ENCODE data around the gene SDK2. TPM values are rescaled to one million over a fixed set of nuclear protein-coding genes. Genes with fewer than 3 reads are reported as not detected.

The SDK2 gene
- polyA plus RNA-seq, 1 experiment, result 0.04 TPM

- Histone ChIP-seq H3K36me3 (ENCODE audit: control insufficient read depth, insufficient read depth, low read length) (no peaks in the 10 kb centered on the region), H3K4me3 (ENCODE audit: low read depth, low read length) (no peak overlapping the region), H3K27me3 (ENCODE audit: control insufficient read depth, insufficient read depth, low read length) (no peaks in the 10 kb centered on the region; the same call in 1 of the 2 replicates)
- TF ChIP-seq, protein P1, sequence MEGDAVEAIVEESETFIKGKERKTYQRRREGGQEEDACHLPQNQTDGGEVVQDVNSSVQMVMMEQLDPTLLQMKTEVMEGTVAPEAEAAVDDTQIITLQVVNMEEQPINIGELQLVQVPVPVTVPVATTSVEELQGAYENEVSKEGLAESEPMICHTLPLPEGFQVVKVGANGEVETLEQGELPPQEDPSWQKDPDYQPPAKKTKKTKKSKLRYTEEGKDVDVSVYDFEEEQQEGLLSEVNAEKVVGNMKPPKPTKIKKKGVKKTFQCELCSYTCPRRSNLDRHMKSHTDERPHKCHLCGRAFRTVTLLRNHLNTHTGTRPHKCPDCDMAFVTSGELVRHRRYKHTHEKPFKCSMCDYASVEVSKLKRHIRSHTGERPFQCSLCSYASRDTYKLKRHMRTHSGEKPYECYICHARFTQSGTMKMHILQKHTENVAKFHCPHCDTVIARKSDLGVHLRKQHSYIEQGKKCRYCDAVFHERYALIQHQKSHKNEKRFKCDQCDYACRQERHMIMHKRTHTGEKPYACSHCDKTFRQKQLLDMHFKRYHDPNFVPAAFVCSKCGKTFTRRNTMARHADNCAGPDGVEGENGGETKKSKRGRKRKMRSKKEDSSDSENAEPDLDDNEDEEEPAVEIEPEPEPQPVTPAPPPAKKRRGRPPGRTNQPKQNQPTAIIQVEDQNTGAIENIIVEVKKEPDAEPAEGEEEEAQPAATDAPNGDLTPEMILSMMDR (IDR thresholded peaks at IDR 0.05; ENCODE audit: insufficient read depth, low read depth, low read length), result no peak
- ChIA-PET POLR2A (no interaction called here), CTCF (interaction anchor here (1.1 kb wide), 1 partner anchor 27 kb away, joined by 3 read pairs; no protein-coding TSS in a partner anchor)
- DNase-seq (ENCODE audit: low read depth), result no peak
These were observed 247.6 kb downstream of the SDK2 start for GRCh38 chr17:73396431-73397277.

GRCh38 chr17:73394512-73395450 is 249.5 kb downstream of the SDK2 start:
- CTCF ChIA-PET, result interaction anchor here (0.8 kb wide), 1 partner anchor 25 kb away, joined by 3 read pairs; no protein-coding TSS in a partner anchor
- H3K4me3 ChIP-seq (ENCODE audit: low read depth, low read length), result no peak overlapping the region
- POLR2A ChIA-PET, result no interaction called here
- H3K27me3 ChIP-seq (ENCODE audit: control insufficient read depth, insufficient read depth, low read length), result no peaks in the 10 kb centered on the region; the same call in 1 of the 2 replicates
- H3K36me3 ChIP-seq (ENCODE audit: control insufficient read depth, insufficient read depth, low read length), result no peaks in the 10 kb centered on the region
- TF ChIP-seq, protein P1 (IDR thresholded peaks at IDR 0.05; ENCODE audit: insufficient read depth, low read depth, low read length), result no peak
- no peak for DNase-seq (ENCODE audit: low read depth)

GRCh38 chr17:73393962-73394361 is 250.3 kb downstream of the SDK2 start:
- POLR2A ChIA-PET, result no interaction called here
- DNase-seq (ENCODE audit: low read depth), result no peak

GRCh38 chr17:73393381-73393780 is 250.9 kb downstream of the SDK2 start:
- no peak for DNase-seq (ENCODE audit: low read depth)
- ChIA-PET POLR2A (no interaction called here), CTCF (no interaction called here)
- Histone ChIP-seq H3K4me3 (ENCODE audit: low read depth, low read length) (no peak overlapping the region), H3K36me3 (ENCODE audit: control insufficient read depth, insufficient read depth, low read length) (no peaks in the 10 kb centered on the region), H3K27me3 (ENCODE audit: control insufficient read depth, insufficient read depth, low read length) (no peaks in the 10 kb centered on the region)
- TF ChIP-seq, protein P1 (IDR thresholded peaks at IDR 0.05; ENCODE audit: insufficient read depth, low read depth, low read length), result no peak

More at GRCh38 chr17:73393962-73394361, 250.3 kb downstream of the SDK2 start:
- CTCF ChIA-PET, result interaction anchor here (0.8 kb wide), 1 partner anchor 24 kb away, joined by 3 read pairs; no protein-coding TSS in a partner anchor
- no peaks in the 10 kb centered on the region; the same call in 1 of the 2 replicates for H3K27me3 ChIP-seq (ENCODE audit: control insufficient read depth, insufficient read depth, low read length)
- TF ChIP-seq, protein P1 (IDR thresholded peaks at IDR 0.05; ENCODE audit: insufficient read depth, low read depth, low read length), result no peak
- H3K4me3 ChIP-seq (ENCODE audit: low read depth, low read length), result no peak overlapping the region
- H3K36me3 ChIP-seq (ENCODE audit: control insufficient read depth, insufficient read depth, low read length), result no peaks in the 10 kb centered on the region
